GM12874 (cell line): ENCODE data around the gene MPZL2.

Experiments used
- TF ChIP-seq, protein P1 (sequence below): IDR thresholded peaks from 2 replicates; pipeline ENCODE4 v1.5.1; 2011; ENCODE audit warnings: low read depth, mild to moderate bottlenecking, control low read depth, low read length, moderate library complexity; ENCODE audit not compliant: insufficient read depth

MPZL2 gene

DNA sequence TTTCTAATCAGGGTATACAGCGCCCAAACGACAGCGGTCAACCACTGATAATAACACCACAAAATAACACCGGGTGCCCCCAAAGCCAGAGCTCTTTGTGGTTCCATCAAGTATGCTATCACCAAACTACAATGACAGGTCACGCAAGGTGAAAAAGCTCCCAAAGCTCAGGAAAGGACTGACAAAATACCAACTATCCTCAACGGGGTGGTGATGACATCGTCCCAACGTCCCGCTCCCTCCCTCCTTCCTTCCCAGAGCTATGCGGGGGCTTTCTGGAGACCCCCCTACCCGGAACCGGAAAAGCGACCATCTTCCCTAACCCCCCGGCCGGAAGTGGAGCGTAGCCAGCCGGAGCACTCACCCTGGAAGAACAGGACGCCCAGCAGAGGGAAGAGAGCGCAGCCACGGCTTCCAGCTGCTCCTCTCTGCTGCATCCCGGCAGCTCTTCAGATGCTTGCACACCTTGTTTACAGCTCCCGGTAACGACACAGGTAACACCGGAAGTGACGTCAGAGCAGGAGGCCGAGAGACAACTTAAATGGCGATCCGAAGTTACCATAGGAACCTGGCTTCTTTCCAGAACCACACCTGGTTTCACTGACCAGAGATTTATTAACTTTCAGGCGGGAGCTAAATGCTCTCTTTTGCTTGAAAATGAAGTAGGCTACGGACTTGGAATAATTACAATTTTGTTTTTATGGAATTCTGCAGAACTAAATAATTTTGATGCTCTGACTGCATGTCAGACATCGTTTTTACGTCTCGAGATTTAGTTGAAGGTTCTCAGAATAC is 12.0 kb downstream of the MPZL2 start, which contains the start of gene MPZL3:
Gene MPZL3, minus strand, starts transcription at position 508 of the 795 bp plus-strand sequence. Its CDS starts 71 bp downstream, at position 437.
- TF ChIP-seq, protein P1, sequence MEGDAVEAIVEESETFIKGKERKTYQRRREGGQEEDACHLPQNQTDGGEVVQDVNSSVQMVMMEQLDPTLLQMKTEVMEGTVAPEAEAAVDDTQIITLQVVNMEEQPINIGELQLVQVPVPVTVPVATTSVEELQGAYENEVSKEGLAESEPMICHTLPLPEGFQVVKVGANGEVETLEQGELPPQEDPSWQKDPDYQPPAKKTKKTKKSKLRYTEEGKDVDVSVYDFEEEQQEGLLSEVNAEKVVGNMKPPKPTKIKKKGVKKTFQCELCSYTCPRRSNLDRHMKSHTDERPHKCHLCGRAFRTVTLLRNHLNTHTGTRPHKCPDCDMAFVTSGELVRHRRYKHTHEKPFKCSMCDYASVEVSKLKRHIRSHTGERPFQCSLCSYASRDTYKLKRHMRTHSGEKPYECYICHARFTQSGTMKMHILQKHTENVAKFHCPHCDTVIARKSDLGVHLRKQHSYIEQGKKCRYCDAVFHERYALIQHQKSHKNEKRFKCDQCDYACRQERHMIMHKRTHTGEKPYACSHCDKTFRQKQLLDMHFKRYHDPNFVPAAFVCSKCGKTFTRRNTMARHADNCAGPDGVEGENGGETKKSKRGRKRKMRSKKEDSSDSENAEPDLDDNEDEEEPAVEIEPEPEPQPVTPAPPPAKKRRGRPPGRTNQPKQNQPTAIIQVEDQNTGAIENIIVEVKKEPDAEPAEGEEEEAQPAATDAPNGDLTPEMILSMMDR, result no peak

DNA sequence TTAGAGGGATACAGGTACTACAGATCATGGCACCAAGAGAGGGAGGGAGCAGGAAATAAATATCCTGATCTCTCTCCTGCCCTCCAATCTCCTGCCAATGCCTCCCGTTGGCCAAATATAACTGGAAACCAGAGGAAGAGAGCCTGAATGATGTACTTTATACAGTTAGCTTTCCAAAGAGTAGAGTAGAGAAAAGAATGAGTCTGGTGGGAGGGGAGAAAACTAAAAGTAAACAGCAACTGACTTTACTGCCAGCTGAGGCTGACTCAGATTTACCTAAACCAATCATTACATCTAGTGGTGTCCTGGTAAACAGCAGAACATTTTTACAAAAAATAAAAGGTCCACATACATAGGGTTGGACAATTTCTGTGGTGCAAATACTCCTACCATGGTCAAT is 17.1 kb downstream of the MPZL2 start:
- TF ChIP-seq, protein P1, result no peak

DNA sequence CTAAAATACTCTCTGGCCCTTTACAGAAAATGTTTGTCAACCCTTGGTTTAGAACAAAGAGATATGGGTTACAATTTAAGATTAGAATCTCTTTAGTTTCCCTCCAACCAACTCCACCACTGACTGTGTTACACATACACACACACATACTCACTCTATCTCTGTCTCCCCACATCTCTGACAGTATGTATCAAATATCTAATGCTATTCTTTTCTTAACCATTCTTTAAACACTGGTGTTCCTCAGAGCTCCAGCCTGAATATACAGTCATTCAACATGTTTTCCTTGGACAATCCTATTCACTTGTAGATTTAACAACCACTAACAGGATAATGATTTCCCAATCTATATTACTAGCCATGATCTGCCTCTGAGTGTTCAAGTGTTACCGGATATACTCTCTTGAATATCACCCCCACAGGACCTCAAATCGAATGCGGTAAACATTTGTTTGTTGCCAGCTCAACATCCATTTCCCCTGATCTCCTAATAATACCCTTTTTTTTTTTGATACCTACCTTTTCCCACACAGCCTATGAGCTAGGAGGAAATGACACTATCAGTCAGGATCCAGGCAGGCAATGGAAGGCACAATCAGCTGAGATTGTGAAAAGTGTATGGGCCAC is 18.0 kb downstream of the MPZL2 start:
- TF ChIP-seq, protein P1, result no peak

DNA sequence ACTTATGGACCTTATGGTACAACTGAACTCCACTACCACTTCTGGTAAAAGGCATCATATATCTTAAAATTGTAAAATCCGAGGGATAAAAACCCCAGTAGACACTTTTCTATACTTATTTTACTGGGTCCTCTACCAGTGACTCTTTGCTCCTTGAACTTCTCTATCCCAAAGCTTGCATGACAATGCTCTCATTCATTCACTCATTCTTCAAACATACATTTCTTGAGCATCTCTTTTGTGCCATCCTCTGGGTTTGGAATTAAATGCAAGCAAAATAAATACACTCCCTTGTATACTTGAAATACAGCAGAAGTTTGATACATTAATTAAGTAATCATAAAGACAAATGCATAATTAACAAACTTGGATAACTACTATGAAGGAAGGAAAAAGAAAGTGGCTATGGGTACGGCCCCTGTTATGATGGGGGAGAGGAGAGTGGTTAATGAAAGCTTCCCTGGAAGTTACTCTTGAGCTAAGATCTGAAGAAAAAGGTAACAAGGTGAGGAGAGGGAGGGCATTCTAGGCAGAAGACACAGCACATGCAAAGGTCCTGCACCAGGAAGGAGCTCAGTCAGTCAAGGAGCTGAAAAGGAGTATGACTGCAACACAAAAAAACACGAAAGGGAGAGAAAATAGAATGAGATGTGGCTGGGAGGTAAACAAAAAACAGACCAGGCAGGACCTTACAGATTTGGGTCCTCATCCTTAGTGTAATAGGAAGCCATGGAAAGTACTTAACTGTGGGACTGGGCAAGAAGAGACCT is 19.9 kb downstream of the MPZL2 start:
- TF ChIP-seq, protein P1, result no peak

DNA sequence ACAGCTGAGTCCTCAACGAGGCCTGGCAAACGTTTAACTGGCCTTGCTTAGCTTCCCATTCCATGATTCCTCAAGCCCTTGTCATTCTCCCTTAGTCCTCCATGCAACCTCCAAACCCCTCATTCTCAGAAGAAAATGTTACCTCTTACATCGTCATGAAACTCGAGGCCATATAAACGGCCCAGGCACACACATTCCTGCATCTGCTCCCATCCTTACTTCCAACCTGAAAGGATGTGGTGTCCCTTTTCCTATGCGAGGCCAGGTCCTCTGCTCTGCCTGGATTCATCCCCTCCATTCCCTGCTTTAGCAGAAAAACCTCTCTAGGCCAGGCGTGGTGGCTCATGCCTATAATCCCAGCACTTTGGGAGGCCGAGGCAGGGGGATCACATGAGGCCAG is 20.9 kb downstream of the MPZL2 start:
- TF ChIP-seq, protein P1, result no peak

GRCh38 chr11:118241764-118242098 is 22.4 kb downstream of the MPZL2 start:
- TF ChIP-seq, protein P1, result no peak

DNA sequence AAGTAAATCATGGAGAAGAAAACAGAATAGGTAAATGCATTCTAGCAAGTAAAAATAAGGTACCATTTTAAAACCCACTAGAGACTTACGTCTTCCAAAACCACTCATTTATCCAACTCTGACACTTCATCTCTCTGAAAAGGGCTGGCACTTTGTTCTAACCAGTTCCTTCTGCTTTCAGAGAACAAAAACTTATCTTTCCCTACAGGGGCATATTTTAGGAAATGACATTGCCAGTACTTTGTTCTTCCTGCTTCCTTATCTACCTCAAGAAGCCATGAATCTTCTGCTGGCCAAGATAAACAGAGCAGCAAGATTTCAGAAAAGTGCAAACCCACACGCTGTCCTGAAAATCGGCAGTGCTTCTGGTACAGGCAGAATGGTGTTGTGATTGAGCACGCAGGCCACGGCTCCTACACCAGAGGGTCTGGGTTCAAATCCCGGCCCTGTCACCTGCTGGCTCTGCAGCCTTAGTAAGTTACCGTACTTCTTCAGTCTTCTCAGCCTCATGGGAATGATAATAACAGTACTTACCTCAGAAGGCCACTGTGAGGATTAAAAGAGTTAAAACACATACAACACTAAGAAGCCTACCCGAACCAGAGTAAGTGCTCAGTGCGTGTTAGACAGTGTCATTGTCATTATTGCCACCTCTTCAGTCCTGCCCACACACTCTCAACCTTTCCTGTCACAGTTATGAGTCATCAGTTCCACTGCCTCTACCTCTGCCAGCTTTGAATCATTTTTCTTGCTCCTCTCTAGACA is 22.9 kb downstream of the MPZL2 start:
- TF ChIP-seq, protein P1, result no peak
